ENCODE measurements around the gene RBM17.

- TF ChIP-seq CTCF (IDR thresholded peaks at IDR 0.05) (peak; percentile 13 to 47 (median 36)), POLR2A (IDR thresholded peaks at IDR 0.05) (no peak), POLR2AphosphoS5 (IDR thresholded peaks at IDR 0.05) (peak; percentile 40)
Measured at GRCh38 chr10:6050801-6051445, 37.9 kb upstream of the RBM17 start.
